HepG2 (cell line): ENCODE data around the gene LGALS8.

ENCODE experiments used
- BHLHE40 ChIP-seq: IDR thresholded peaks from 2 replicates; pipeline ENCODE4 v1.6.1; 2011; ENCODE audit warnings: low read length, improper control_type of control experiment
- CTCF ChIP-seq: sonication (generic); formaldehyde crosslinking; IDR thresholded peaks from 2 replicates; pipeline ENCODE4 v1.5.0; 2020; ENCODE audit warnings: mild to moderate bottlenecking, missing genetic modification reagents, moderate library complexity
- GABPA ChIP-seq, 2 experiments: IDR thresholded peaks; 2 replicates each; pipeline ENCODE4 v1.6.1; 2011 to 2016; ENCODE audit warnings: low read depth in 2 of 2, low read length in 1 of 2, missing biosample characterization in 1 of 2, missing genetic modification characterization in 1 of 2
- KDM5B ChIP-seq: sonication (generic); formaldehyde crosslinking; IDR thresholded peaks from 2 replicates; pipeline ENCODE4 v1.4.0; 2020; ENCODE audit warnings: missing genetic modification reagents, mild to moderate bottlenecking, borderline replicate concordance
- MYC ChIP-seq: sonication (generic); formaldehyde crosslinking; IDR thresholded peaks from 2 replicates; pipeline ENCODE4 v1.9.0; 2021; ENCODE audit warnings: missing genetic modification reagents, borderline replicate concordance
- POLR2AphosphoS5 ChIP-seq: IDR thresholded peaks from 2 replicates; pipeline ENCODE4 v1.6.1; 2012; ENCODE audit warnings: low read depth, low read length
- RFX1 ChIP-seq: fragments of 450-650 bp; IDR thresholded peaks from 2 replicates; pipeline ENCODE4 v1.6.1; 2017
- SIN3A ChIP-seq: IDR thresholded peaks from 2 replicates; pipeline ENCODE4 v1.6.1; 2011; ENCODE audit warnings: low read depth, mild to moderate bottlenecking, control low read depth, low read length, borderline replicate concordance
- SMARCE1 ChIP-seq: fragments of 450-650 bp; IDR thresholded peaks from 2 replicates; pipeline ENCODE4 v1.6.1; 2017; ENCODE audit warnings: borderline replicate concordance
- ZFP41 ChIP-seq: sonication (generic); formaldehyde crosslinking; IDR thresholded peaks from 2 replicates; pipeline ENCODE4 v1.4.0; 2020; ENCODE audit warnings: mild to moderate bottlenecking, missing genetic modification reagents, borderline replicate concordance
- ZNF251 ChIP-seq: sonication (generic); formaldehyde crosslinking; IDR thresholded peaks from 2 replicates; pipeline ENCODE4 v1.9.0; 2021; ENCODE audit warnings: mild to moderate bottlenecking, missing genetic modification reagents
- ZNF326 ChIP-seq: sonication (generic); formaldehyde crosslinking; IDR thresholded peaks from 2 replicates; pipeline ENCODE4 v1.4.0; 2020; ENCODE audit warnings: missing genetic modification reagents, borderline replicate concordance
- ZNF546 ChIP-seq: sonication (generic); formaldehyde crosslinking; conservative IDR thresholded peaks from 2 replicates; pipeline ENCODE4 v1.8.1; 2023; ENCODE audit warnings: mild to moderate bottlenecking, missing genetic modification reagents
- TF ChIP-seq, protein P1 (sequence below): IDR thresholded peaks from 2 replicates; pipeline ENCODE4 v1.6.1; 2016; ENCODE audit warnings: low read depth, missing genetic modification reagents, missing compliant biosample characterization

GRCh38 chr1:236581528-236581927 lies 57.7 kb downstream of the LGALS8 start:
- TF ChIP-seq ZFP41 (CRISPR knock-in tag) (no peak), GABPA (IDR thresholded peaks at IDR 0.05; ENCODE audit: low read depth, low read length) (no peak), GABPA (CRISPR knock-in tag; IDR thresholded peaks at IDR 0.05; ENCODE audit: low read depth) (no peak), MYC (CRISPR knock-in tag) (no peak), ZNF251 (CRISPR knock-in tag) (no peak), CTCF (no peak), SIN3A (no peak), KDM5B (CRISPR knock-in tag) (no peak), ZNF546 (CRISPR knock-in tag) (no peak), BHLHE40 (no peak), RFX1 (no peak), ZNF326 (CRISPR knock-in tag) (no peak), SMARCE1 (no peak), POLR2AphosphoS5 (no peak)
- TF ChIP-seq, protein P1, sequence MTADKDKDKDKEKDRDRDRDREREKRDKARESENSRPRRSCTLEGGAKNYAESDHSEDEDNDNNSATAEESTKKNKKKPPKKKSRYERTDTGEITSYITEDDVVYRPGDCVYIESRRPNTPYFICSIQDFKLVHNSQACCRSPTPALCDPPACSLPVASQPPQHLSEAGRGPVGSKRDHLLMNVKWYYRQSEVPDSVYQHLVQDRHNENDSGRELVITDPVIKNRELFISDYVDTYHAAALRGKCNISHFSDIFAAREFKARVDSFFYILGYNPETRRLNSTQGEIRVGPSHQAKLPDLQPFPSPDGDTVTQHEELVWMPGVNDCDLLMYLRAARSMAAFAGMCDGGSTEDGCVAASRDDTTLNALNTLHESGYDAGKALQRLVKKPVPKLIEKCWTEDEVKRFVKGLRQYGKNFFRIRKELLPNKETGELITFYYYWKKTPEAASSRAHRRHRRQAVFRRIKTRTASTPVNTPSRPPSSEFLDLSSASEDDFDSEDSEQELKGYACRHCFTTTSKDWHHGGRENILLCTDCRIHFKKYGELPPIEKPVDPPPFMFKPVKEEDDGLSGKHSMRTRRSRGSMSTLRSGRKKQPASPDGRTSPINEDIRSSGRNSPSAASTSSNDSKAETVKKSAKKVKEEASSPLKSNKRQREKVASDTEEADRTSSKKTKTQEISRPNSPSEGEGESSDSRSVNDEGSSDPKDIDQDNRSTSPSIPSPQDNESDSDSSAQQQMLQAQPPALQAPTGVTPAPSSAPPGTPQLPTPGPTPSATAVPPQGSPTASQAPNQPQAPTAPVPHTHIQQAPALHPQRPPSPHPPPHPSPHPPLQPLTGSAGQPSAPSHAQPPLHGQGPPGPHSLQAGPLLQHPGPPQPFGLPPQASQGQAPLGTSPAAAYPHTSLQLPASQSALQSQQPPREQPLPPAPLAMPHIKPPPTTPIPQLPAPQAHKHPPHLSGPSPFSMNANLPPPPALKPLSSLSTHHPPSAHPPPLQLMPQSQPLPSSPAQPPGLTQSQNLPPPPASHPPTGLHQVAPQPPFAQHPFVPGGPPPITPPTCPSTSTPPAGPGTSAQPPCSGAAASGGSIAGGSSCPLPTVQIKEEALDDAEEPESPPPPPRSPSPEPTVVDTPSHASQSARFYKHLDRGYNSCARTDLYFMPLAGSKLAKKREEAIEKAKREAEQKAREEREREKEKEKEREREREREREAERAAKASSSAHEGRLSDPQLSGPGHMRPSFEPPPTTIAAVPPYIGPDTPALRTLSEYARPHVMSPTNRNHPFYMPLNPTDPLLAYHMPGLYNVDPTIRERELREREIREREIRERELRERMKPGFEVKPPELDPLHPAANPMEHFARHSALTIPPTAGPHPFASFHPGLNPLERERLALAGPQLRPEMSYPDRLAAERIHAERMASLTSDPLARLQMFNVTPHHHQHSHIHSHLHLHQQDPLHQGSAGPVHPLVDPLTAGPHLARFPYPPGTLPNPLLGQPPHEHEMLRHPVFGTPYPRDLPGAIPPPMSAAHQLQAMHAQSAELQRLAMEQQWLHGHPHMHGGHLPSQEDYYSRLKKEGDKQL (CRISPR knock-in tag), result no peak
